Neural progenitor cell (in vitro differentiated cells): ENCODE measurements around the gene ZMYND10. TPM values are rescaled to one million over a fixed set of nuclear protein-coding genes. Genes with fewer than 3 reads are reported as not detected.

Source experiments
- DNase-seq: peaks from one replicate; pipeline ENCODE4 v3.0.0-alpha.2; 2016; ENCODE audit warnings: low spot score
- H2AFZ ChIP-seq: fragments of 200-600 bp; sonication (generic); replicated peaks from 2 replicates; pipeline ENCODE4 v1.6.1; 2016; ENCODE audit warnings: antibody characterized with exemption
- H3F3A ChIP-seq: fragments of 200-600 bp; sonication (generic); 2 replicates; pipeline ENCODE4 v1.6.1; 2016; ENCODE audit warnings: antibody characterized with exemption, low read depth
- H3K27ac ChIP-seq: fragments of 200-600 bp; sonication (generic); 2 replicates; pipeline ENCODE4 v1.5.1; 2016; ENCODE audit warnings: mild to moderate bottlenecking
- H3K27me3 ChIP-seq: fragments of 200-600 bp; sonication (generic); 2 replicates; pipeline ENCODE4 v1.6.1; 2016; ENCODE audit warnings: mild to moderate bottlenecking, moderate library complexity
- H3K36me3 ChIP-seq: fragments of 200-600 bp; sonication (generic); 2 replicates; pipeline ENCODE4 v1.5.1; 2016
- H3K4me1 ChIP-seq: fragments of 200-600 bp; sonication (generic); 2 replicates; pipeline ENCODE4 v1.6.1; 2016; ENCODE audit warnings: mixed run types
- H3K4me2 ChIP-seq: fragments of 200-600 bp; sonication (generic); 2 replicates; pipeline ENCODE4 v1.6.1; 2016
- H3K4me3 ChIP-seq: fragments of 200-600 bp; sonication (generic); 2 replicates; pipeline ENCODE4 v1.5.1; 2016
- H3K79me2 ChIP-seq: fragments of 200-600 bp; sonication (generic); 2 replicates; pipeline ENCODE4 v1.6.1; 2016; ENCODE audit warnings: low read depth
- H3K9ac ChIP-seq: fragments of 200-600 bp; sonication (generic); 2 replicates; pipeline ENCODE4 v1.6.1; 2016
- H3K9me3 ChIP-seq: fragments of 200-600 bp; sonication (generic); 2 replicates; pipeline ENCODE4 v1.5.1; 2016; ENCODE audit warnings: low read depth
- H4K20me1 ChIP-seq: fragments of 200-600 bp; sonication (generic); 2 replicates; pipeline ENCODE4 v1.6.1; 2016; ENCODE audit warnings: low read depth
- H3K27ac Mint-ChIP-seq: 3 replicates; pipeline ENCODE4 v1.8.0; 2021; ENCODE audit warnings: mixed read lengths
- H3K27me3 Mint-ChIP-seq: 2 replicates; pipeline ENCODE4 v1.8.0; 2022; ENCODE audit warnings: low read depth, mild to moderate bottlenecking, inconsistent platforms, moderate library complexity, mixed read lengths; ENCODE audit not compliant: insufficient read depth
- H3K36me3 Mint-ChIP-seq: 3 replicates; pipeline ENCODE4 v1.8.0; 2021; ENCODE audit warnings: mixed read lengths
- H3K4me1 Mint-ChIP-seq: 3 replicates; pipeline ENCODE4 v1.8.0; 2021; ENCODE audit warnings: mixed read lengths
- H3K4me3 Mint-ChIP-seq: 3 replicates; pipeline ENCODE4 v1.8.0; 2021; ENCODE audit warnings: mild to moderate bottlenecking, moderate library complexity, mixed read lengths
- H3K9me3 Mint-ChIP-seq: 3 replicates; pipeline ENCODE4 v1.8.0; 2020; ENCODE audit warnings: mixed read lengths
- EZH2 ChIP-seq: fragments of 200-600 bp; sonication (generic); IDR thresholded peaks from 2 replicates; pipeline ENCODE4 v1.6.1; 2017; ENCODE audit warnings: antibody characterized with exemption, mild to moderate bottlenecking, moderate library complexity
- EZH2phosphoT487 ChIP-seq: fragments of 200-600 bp; sonication (generic); IDR thresholded peaks from 2 replicates; pipeline ENCODE4 v1.6.1; 2017; ENCODE audit warnings: antibody characterized with exemption
- total RNA-seq: library from RNA; depleted of rRNA; stranded (reverse); fragments of >200 nt; gene quantifications from 2 replicates; pipeline ENCODE4 v1.2.3, GENCODE V29; 2015; ENCODE audit warnings: low replicate concordance
- TF ChIP-seq, protein P1 (sequence below): fragments of 200-600 bp; sonication (generic); IDR thresholded peaks from 2 replicates; pipeline ENCODE4 v1.5.1; 2017; ENCODE audit warnings: antibody characterized with exemption, mild to moderate bottlenecking

ZMYND10 gene
- total RNA-seq, 1 donor from 2014 or later = 0.37 TPM

DNA sequence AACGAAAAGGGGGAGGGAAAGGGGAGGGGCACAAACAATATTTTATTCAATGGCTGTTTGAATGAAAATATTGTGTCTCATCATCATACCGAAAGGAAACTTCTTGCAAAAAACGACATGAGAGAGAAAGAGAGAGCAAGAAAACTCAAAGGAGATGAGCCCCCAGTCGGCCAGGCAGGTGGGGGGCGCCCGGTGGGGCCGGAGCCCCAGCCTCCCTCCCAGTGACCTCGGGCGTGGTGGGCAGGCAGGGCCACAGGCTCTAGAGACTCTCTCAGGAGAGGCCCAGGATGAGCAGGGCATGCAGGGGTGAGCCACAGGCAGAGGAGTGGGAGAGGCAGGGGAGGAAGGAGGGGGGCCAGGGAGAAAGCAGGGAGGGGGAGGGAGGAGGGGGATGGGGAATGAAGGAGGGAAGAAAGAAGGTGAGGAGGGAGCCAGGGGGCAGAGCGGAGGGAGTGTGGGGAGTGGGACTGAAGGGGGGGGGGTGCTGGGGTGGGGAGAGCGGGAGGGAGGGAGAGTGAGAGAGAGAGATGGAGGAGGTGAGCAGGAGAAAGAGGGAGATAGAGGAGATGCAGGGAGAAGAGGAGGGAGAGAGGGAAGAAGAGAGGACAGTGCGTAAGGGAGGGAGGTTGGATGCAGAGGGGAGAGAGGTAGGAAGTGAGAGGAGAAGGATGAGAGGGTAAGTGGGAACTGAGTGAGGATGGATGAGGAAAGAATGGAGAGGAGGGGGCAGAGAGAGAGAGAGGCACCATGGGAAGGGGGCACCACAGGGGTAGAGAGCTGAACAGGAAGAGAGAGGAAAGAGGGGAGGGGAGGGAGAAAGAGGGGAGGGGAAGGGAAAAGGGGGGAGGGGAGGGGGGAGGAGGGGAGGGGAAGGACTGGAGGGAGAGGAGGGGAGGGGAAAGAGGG is 27.9 kb upstream of the ZMYND10 start:
- H3K4me3 ChIP-seq = no peak overlapping the region
- no peak overlapping the region for H3K9ac ChIP-seq
- Mint-ChIP-seq H3K36me3 (no peaks in the 10 kb centered on the region), H3K9me3 (no peaks in the 10 kb centered on the region), H3K27ac (peak overlapping the region; percentile 93), H3K4me1 (peaks cover 46% of the 10 kb centered on the region), H3K4me3 (peak overlapping the region; percentile 57), H3K27me3 (peaks cover 13% of the 10 kb centered on the region)
- no peaks in the 10 kb centered on the region for H3K36me3 ChIP-seq
- H3K4me1 ChIP-seq = peaks cover 32% of the 10 kb centered on the region
- peak; percentile 53 for DNase-seq
- H3K27ac ChIP-seq = no peak overlapping the region
- no peaks in the 10 kb centered on the region for H3K9me3 ChIP-seq
- H3K79me2 ChIP-seq = no peaks in the 10 kb centered on the region
- no peaks in the 10 kb centered on the region for H3K27me3 ChIP-seq
- H3K4me2 ChIP-seq = peak overlapping the region; percentile 1
- no peak overlapping the region for H2AFZ ChIP-seq
- no peak for TF ChIP-seq EZH2
- no peak for TF ChIP-seq EZH2phosphoT487
- TF ChIP-seq, protein P1, sequence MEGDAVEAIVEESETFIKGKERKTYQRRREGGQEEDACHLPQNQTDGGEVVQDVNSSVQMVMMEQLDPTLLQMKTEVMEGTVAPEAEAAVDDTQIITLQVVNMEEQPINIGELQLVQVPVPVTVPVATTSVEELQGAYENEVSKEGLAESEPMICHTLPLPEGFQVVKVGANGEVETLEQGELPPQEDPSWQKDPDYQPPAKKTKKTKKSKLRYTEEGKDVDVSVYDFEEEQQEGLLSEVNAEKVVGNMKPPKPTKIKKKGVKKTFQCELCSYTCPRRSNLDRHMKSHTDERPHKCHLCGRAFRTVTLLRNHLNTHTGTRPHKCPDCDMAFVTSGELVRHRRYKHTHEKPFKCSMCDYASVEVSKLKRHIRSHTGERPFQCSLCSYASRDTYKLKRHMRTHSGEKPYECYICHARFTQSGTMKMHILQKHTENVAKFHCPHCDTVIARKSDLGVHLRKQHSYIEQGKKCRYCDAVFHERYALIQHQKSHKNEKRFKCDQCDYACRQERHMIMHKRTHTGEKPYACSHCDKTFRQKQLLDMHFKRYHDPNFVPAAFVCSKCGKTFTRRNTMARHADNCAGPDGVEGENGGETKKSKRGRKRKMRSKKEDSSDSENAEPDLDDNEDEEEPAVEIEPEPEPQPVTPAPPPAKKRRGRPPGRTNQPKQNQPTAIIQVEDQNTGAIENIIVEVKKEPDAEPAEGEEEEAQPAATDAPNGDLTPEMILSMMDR = no peak
- peaks cover 5% of the 10 kb centered on the region for H3F3A ChIP-seq
- H4K20me1 ChIP-seq = no peaks in the 10 kb centered on the region

DNA sequence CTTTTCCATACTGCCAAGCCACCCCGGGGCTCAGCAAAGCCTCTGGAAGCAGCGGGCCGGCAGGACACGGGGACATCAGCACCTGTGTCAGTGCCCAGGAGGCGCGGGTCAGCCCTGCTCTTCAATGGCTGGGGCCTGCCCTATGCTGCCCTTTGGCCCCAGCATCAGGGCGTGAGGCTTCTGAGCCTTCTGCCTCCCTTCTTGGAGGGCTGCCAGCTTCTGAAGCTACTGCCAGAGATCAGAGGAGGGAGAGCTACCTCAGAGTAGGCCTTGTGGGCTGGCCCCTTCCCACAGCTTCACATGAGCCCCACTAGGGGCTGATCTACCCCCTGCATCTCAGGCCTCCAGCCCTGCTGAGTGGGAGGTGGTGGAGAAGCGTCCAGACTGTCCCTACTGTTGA is 26.8 kb upstream of the ZMYND10 start:
- Histone ChIP-seq H3F3A (peaks cover 5% of the 10 kb centered on the region), H3K4me2 (peak overlapping the region; percentile 1), H3K27me3 (no peaks in the 10 kb centered on the region)

DNA sequence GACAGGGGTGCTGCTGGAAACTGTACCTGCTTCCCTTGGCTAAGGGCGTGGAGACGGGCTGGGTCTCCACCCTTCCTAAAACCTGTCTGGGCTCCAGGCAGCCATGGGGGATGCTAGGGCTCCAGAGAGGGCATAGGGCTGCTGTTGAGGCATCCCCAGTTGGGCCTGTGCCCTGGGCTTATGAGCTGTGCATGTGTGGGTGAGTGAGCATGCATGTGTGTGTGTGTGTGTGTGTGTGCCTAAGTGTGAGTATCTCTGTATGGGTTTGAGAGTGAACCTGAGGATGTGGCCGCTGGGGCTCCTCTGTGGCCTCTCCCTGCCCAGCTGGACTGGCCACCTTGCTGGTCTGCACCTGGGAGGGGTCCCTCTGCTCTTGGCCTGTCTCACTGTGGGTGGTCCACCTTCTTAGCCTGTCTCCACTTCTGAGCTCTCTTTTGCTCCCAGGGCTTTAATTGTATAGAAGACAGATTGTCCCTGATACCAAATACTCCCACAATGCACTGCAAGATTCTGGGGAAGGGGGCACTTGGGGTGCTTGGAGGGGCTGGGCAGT is 25.7 kb upstream of the ZMYND10 start:
- TF ChIP-seq, protein P1 = no peak
- TF ChIP-seq EZH2 (no peak), EZH2phosphoT487 (no peak)
- peak overlapping the region; percentile 58 for H3K4me3 Mint-ChIP-seq
- no peaks in the 10 kb centered on the region for H3K36me3 ChIP-seq

More for the DNA sequence above, 26.8 kb upstream of the ZMYND10 start:
- Mint-ChIP-seq H3K27me3 (peaks cover 13% of the 10 kb centered on the region), H3K9me3 (no peaks in the 10 kb centered on the region), H3K4me1 (peaks cover 47% of the 10 kb centered on the region), H3K4me3 (peak overlapping the region; percentile 72), H3K36me3 (no peaks in the 10 kb centered on the region), H3K27ac (peak overlapping the region; percentile 76)
- H3K9ac ChIP-seq = no peak overlapping the region
- H3K4me3 ChIP-seq = no peak overlapping the region
- H3K4me1 ChIP-seq = peaks cover 32% of the 10 kb centered on the region
- no peaks in the 10 kb centered on the region for H4K20me1 ChIP-seq
- H3K79me2 ChIP-seq = no peaks in the 10 kb centered on the region
- DNase-seq = no peak
- H3K27ac ChIP-seq = peak overlapping the region; percentile 46
- no peaks in the 10 kb centered on the region for H3K9me3 ChIP-seq
- H2AFZ ChIP-seq = no peak overlapping the region
- TF ChIP-seq EZH2 = no peak
- no peak for TF ChIP-seq EZH2phosphoT487
- TF ChIP-seq, protein P1 = peak; percentile 10
- H3K36me3 ChIP-seq = no peaks in the 10 kb centered on the region

More for the DNA sequence above, 25.7 kb upstream of the ZMYND10 start:
- Histone ChIP-seq H3K9me3 (no peaks in the 10 kb centered on the region), H3K4me3 (no peak overlapping the region), H2AFZ (no peak overlapping the region), H3F3A (peaks cover 5% of the 10 kb centered on the region), H3K27ac (no peak overlapping the region), H3K4me1 (peaks cover 32% of the 10 kb centered on the region), H3K9ac (no peak overlapping the region), H4K20me1 (no peaks in the 10 kb centered on the region), H3K4me2 (no peak overlapping the region), H3K79me2 (no peaks in the 10 kb centered on the region), H3K27me3 (peaks cover 3% of the 10 kb centered on the region)
- DNase-seq = no peak
- Mint-ChIP-seq H3K36me3 (no peaks in the 10 kb centered on the region), H3K27ac (peak overlapping the region; percentile 68), H3K4me1 (peaks cover 42% of the 10 kb centered on the region), H3K27me3 (peaks cover 13% of the 10 kb centered on the region), H3K9me3 (no peaks in the 10 kb centered on the region)
